ENCODE measurements around the gene NSG1. TPM values are rescaled to one million over a fixed set of nuclear protein-coding genes. Genes with fewer than 3 reads are reported as not detected.

NSG1 gene
- total and polyA plus RNA-seq, 4 donors: 0.39 to 22.4 (median 1.6) TPM

DNA sequence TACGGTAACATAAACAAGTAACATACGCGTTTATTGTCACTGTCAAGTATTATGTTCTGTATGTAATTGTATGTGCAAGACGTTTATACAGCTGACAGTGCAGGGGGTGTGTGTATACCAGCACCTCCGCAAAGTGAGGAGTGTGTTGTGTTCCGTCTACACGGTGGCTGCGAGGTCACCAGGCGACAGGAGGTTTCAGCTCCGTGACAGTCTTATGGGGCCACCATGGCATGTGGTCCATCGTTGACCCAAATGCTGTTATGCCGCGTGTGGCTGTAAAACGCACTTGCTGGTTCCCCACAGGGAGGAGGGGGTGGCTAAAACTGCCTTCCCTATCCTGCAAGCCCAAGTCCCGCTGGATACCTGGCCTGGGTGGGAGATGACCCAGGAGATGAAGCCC lies 25.0 kb downstream of the NSG1 start:
- H3K4me1 ChIP-seq (ENCODE audit: control insufficient read depth in 5 of 5, insufficient read depth in 5 of 5, low read length in 5 of 5): no peaks in the 10 kb centered on the region
- no peaks in the 10 kb centered on the region for H3K27me3 ChIP-seq (ENCODE audit: control insufficient read depth in 3 of 3, insufficient read depth in 3 of 3, low read length in 2 of 3)
- H3K27ac ChIP-seq (ENCODE audit: low read depth in 1 of 2, low read length in 1 of 2): no peak overlapping the region
- H3K9ac ChIP-seq (ENCODE audit: insufficient read depth in 1 of 2, low read length in 2 of 2): no peak overlapping the region
- ATAC-seq (ENCODE audit: insufficient read depth, low FRiP score) (no peak), DNase-seq (no peak)
- TF ChIP-seq, protein P1, sequence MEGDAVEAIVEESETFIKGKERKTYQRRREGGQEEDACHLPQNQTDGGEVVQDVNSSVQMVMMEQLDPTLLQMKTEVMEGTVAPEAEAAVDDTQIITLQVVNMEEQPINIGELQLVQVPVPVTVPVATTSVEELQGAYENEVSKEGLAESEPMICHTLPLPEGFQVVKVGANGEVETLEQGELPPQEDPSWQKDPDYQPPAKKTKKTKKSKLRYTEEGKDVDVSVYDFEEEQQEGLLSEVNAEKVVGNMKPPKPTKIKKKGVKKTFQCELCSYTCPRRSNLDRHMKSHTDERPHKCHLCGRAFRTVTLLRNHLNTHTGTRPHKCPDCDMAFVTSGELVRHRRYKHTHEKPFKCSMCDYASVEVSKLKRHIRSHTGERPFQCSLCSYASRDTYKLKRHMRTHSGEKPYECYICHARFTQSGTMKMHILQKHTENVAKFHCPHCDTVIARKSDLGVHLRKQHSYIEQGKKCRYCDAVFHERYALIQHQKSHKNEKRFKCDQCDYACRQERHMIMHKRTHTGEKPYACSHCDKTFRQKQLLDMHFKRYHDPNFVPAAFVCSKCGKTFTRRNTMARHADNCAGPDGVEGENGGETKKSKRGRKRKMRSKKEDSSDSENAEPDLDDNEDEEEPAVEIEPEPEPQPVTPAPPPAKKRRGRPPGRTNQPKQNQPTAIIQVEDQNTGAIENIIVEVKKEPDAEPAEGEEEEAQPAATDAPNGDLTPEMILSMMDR (IDR thresholded peaks at IDR 0.05; ENCODE audit: control extremely low read depth, extremely low read depth): no peak
- no peak overlapping the region for H3K4me3 ChIP-seq
- peaks cover 0 to 10% (median under 1%) of the 10 kb centered on the region in 4 donors for H3K36me3 ChIP-seq (ENCODE audit: control insufficient read depth in 4 of 4, insufficient read depth in 4 of 4, low read length in 4 of 4)
- H3K9me3 ChIP-seq (ENCODE audit: control insufficient read depth in 4 of 4, insufficient read depth in 3 of 4, low read length in 3 of 4): peaks cover 0 to 2% (median 0%) of the 10 kb centered on the region in 4 donors
- WGBS, 2 donors: 87 to 90% methylated on average over 15 of the region's 15 CpGs

- H3K4me3 ChIP-seq: no peak overlapping the region
- H3K4me1 ChIP-seq (ENCODE audit: control insufficient read depth in 5 of 5, insufficient read depth in 5 of 5, low read length in 5 of 5): no peaks in the 10 kb centered on the region
- H3K27me3 ChIP-seq (ENCODE audit: control insufficient read depth in 3 of 3, insufficient read depth in 3 of 3, low read length in 2 of 3): no peaks in the 10 kb centered on the region
- DNase-seq: no peak
- H3K9me3 ChIP-seq (ENCODE audit: control insufficient read depth in 4 of 4, insufficient read depth in 3 of 4, low read length in 3 of 4): peaks cover 0 to 2% (median 0%) of the 10 kb centered on the region in 4 donors
- 78% methylated on average over 19 of the region's 19 CpGs for WGBS, 2 donors
- no peak for ATAC-seq (ENCODE audit: insufficient read depth, low FRiP score)
- TF ChIP-seq, protein P1 (IDR thresholded peaks at IDR 0.05; ENCODE audit: control extremely low read depth, extremely low read depth): no peak
- no peak overlapping the region for H3K27ac ChIP-seq (ENCODE audit: low read depth in 1 of 2, low read length in 1 of 2)
- no peak overlapping the region for H3K9ac ChIP-seq (ENCODE audit: insufficient read depth in 1 of 2, low read length in 2 of 2)
- H3K36me3 ChIP-seq (ENCODE audit: control insufficient read depth in 4 of 4, insufficient read depth in 4 of 4, low read length in 4 of 4): peaks cover 0 to 13% (median 3%) of the 10 kb centered on the region in 4 donors
Observed at GRCh38 chr4:4412641-4413372, 25.9 kb downstream of the NSG1 start.

DNA sequence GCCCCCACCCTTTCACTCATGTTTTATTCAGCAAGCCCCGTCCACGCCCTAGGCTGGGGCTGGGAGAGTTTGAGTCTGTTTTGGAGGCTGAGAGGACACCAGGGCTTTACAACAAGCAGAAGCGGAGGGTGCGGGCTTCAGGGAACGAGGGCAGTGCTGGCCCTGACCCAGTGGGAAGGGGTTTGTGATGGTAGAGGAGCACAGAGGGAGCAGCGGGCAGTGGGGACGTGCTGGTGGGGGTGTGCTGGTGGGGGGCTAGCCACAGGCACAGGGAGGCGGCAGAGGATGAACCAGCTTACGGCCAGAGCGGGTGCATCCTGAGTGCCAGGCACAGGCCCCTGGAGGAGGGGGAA lies 26.4 kb downstream of the NSG1 start:
- Histone ChIP-seq H3K9ac (ENCODE audit: insufficient read depth in 1 of 2, low read length in 2 of 2) (no peak overlapping the region), H3K36me3 (ENCODE audit: control insufficient read depth in 4 of 4, insufficient read depth in 4 of 4, low read length in 4 of 4) (peaks cover 0 to 13% (median 5%) of the 10 kb centered on the region in 4 donors), H3K9me3 (ENCODE audit: control insufficient read depth in 4 of 4, insufficient read depth in 3 of 4, low read length in 3 of 4) (peaks cover 0 to 2% (median 0%) of the 10 kb centered on the region in 4 donors), H3K27ac (ENCODE audit: low read depth in 1 of 2, low read length in 1 of 2) (no peak overlapping the region), H3K4me3 (no peak overlapping the region), H3K27me3 (ENCODE audit: control insufficient read depth in 3 of 3, insufficient read depth in 3 of 3, low read length in 2 of 3) (no peaks in the 10 kb centered on the region), H3K4me1 (ENCODE audit: control insufficient read depth in 5 of 5, insufficient read depth in 5 of 5, low read length in 5 of 5) (no peaks in the 10 kb centered on the region)
- WGBS, 2 donors: 90 to 92% methylated on average over 10 of the region's 10 CpGs
- no peak for ATAC-seq (ENCODE audit: insufficient read depth, low FRiP score)
- no peak for DNase-seq
- TF ChIP-seq, protein P1 (IDR thresholded peaks at IDR 0.05; ENCODE audit: control extremely low read depth, extremely low read depth): no peak

Measured in lung (tissue), 12 donors.